ENCODE results near the gene GPC5. TPM values are rescaled to one million over a fixed set of nuclear protein-coding genes. Genes with fewer than 3 reads are reported as not detected.

The GPC5 gene
- total RNA-seq, 2 donors from 2014 or later = 0.22 to 0.51 TPM

DNA sequence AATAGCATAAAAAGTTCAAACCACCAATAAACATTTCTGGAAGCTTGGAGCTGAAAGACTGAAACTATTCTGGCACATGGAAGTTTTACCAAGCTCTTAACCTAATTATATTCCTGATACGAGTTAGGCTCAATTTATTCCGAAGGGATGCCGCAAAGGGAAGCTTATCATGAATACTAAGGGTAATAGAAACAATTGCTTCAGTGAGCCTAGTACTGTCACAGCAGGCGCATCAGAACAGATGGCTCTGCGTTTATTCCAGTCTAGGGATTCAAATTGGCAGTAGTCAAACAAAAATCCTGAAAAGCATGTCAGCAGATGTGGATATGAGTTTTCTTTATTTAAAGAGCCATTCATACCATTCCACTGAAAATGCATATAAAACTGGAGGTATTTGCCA is 779.5 kb downstream of the GPC5 start:
- Mint-ChIP-seq H3K27ac (no peak overlapping the region), H3K36me3 (ENCODE audit: low read depth) (no peaks in the 10 kb centered on the region), H3K27me3 (ENCODE audit: insufficient read depth) (no peaks in the 10 kb centered on the region), H3K4me1 (no peaks in the 10 kb centered on the region), H3K4me3 (no peak overlapping the region), H3K9me3 (no peaks in the 10 kb centered on the region)
- Histone ChIP-seq H3K27me3 (ENCODE audit: control insufficient read depth, insufficient read depth, low read length, poor library complexity, severe bottlenecking) (no peaks in the 10 kb centered on the region), H3K9me3 (ENCODE audit: control insufficient read depth, low read length) (no peaks in the 10 kb centered on the region), H3K4me3 (ENCODE audit: low read length) (no peak overlapping the region), H3K9ac (ENCODE audit: extremely low read depth, low read length, poor library complexity, severe bottlenecking) (no peak overlapping the region), H3K27ac (ENCODE audit: low read depth, low read length) (no peak overlapping the region), H3K36me3 (ENCODE audit: control insufficient read depth, insufficient read depth, low read length) (no peaks in the 10 kb centered on the region), H3K4me1 (ENCODE audit: control insufficient read depth, insufficient read depth, low read length) (no peaks in the 10 kb centered on the region)
- no peak for DNase-seq
- TF ChIP-seq, protein P1, sequence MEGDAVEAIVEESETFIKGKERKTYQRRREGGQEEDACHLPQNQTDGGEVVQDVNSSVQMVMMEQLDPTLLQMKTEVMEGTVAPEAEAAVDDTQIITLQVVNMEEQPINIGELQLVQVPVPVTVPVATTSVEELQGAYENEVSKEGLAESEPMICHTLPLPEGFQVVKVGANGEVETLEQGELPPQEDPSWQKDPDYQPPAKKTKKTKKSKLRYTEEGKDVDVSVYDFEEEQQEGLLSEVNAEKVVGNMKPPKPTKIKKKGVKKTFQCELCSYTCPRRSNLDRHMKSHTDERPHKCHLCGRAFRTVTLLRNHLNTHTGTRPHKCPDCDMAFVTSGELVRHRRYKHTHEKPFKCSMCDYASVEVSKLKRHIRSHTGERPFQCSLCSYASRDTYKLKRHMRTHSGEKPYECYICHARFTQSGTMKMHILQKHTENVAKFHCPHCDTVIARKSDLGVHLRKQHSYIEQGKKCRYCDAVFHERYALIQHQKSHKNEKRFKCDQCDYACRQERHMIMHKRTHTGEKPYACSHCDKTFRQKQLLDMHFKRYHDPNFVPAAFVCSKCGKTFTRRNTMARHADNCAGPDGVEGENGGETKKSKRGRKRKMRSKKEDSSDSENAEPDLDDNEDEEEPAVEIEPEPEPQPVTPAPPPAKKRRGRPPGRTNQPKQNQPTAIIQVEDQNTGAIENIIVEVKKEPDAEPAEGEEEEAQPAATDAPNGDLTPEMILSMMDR (conservative IDR thresholded peaks at IDR 0.05) = no peak
- 92 to 93% methylated on average over 5 of the region's 5 CpGs for WGBS, 2 experiments (ENCODE audit: insufficient coverage in 1 of 2, insufficient read length in 1 of 2)

DNA sequence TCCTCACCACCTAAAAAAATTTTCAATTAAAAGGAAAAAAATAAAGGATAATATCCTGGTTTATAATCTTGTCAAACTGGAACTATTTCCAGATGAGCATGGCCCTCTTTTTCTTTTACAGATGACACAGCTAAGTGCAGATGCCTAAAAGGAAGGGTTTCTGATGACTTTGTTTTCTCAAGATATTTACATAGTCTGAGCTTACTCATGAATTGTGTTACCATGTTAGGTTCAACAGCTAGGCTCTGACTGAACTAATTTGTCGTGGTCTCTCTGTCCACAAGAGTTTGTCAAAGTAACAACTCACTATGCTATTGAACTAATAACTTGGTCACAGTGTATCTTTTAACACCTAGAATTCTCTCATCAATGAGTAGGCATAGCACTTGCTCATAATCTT is 780.8 kb downstream of the GPC5 start:
- no peaks in the 10 kb centered on the region for H3K27me3 Mint-ChIP-seq (ENCODE audit: insufficient read depth)

GRCh38 chr13:92187378-92187989 is 789.1 kb downstream of the GPC5 start:
- H3K36me3 Mint-ChIP-seq (ENCODE audit: low read depth) = no peaks in the 10 kb centered on the region
- 0 to 11% methylated on average over 1 of the region's 1 CpG for WGBS, 2 experiments (ENCODE audit: insufficient coverage in 1 of 2, insufficient read length in 1 of 2)
- H3K27me3 Mint-ChIP-seq (ENCODE audit: insufficient read depth) = no peaks in the 10 kb centered on the region
- H3K4me1 ChIP-seq (ENCODE audit: control insufficient read depth, insufficient read depth, low read length) = no peaks in the 10 kb centered on the region
- no peak overlapping the region for H3K9ac ChIP-seq (ENCODE audit: extremely low read depth, low read length, poor library complexity, severe bottlenecking)
- no peak overlapping the region for H3K27ac Mint-ChIP-seq
- TF ChIP-seq, protein P1 (conservative IDR thresholded peaks at IDR 0.05) = peak; percentile 97
- no peak overlapping the region for H3K4me3 ChIP-seq (ENCODE audit: low read length)
- no peaks in the 10 kb centered on the region for H3K9me3 ChIP-seq (ENCODE audit: control insufficient read depth, low read length)
- H3K4me3 Mint-ChIP-seq = no peak overlapping the region
- peaks cover 4% of the 10 kb centered on the region for H3K9me3 Mint-ChIP-seq
- no peaks in the 10 kb centered on the region for H3K27me3 ChIP-seq (ENCODE audit: control insufficient read depth, insufficient read depth, low read length, poor library complexity, severe bottlenecking)
- no peak overlapping the region for H3K27ac ChIP-seq (ENCODE audit: low read depth, low read length)
- no peaks in the 10 kb centered on the region for H3K36me3 ChIP-seq (ENCODE audit: control insufficient read depth, insufficient read depth, low read length)
- no peaks in the 10 kb centered on the region for H3K4me1 Mint-ChIP-seq
- peak; percentile 59 for DNase-seq

More for the DNA sequence above, 780.8 kb downstream of the GPC5 start:
- Histone ChIP-seq H3K27ac (ENCODE audit: low read depth, low read length) (no peak overlapping the region), H3K27me3 (ENCODE audit: control insufficient read depth, insufficient read depth, low read length, poor library complexity, severe bottlenecking) (no peaks in the 10 kb centered on the region), H3K9ac (ENCODE audit: extremely low read depth, low read length, poor library complexity, severe bottlenecking) (no peak overlapping the region), H3K4me1 (ENCODE audit: control insufficient read depth, insufficient read depth, low read length) (no peaks in the 10 kb centered on the region), H3K36me3 (ENCODE audit: control insufficient read depth, insufficient read depth, low read length) (no peaks in the 10 kb centered on the region), H3K9me3 (ENCODE audit: control insufficient read depth, low read length) (no peaks in the 10 kb centered on the region), H3K4me3 (ENCODE audit: low read length) (no peak overlapping the region)
- H3K27ac Mint-ChIP-seq = no peak overlapping the region
- WGBS, 2 experiments (ENCODE audit: insufficient coverage in 1 of 2, insufficient read length in 1 of 2) = 86 to 100% methylated on average over 1 of the region's 1 CpG
- H3K4me3 Mint-ChIP-seq = no peak overlapping the region
- no peaks in the 10 kb centered on the region for H3K4me1 Mint-ChIP-seq
- TF ChIP-seq, protein P1 (conservative IDR thresholded peaks at IDR 0.05) = no peak
- H3K36me3 Mint-ChIP-seq (ENCODE audit: low read depth) = no peaks in the 10 kb centered on the region
- H3K9me3 Mint-ChIP-seq = no peaks in the 10 kb centered on the region
- no peak for DNase-seq
